Measurements from ENCODE around the gene NFIA. TPM values are rescaled to one million over a fixed set of nuclear protein-coding genes. Genes with fewer than 3 reads are reported as not detected.

Gene NFIA
- total and polyA plus RNA-seq, 2 donors (not counting 1 experiment from before 2014, with no cell fraction given): 0.28 to 0.54 TPM

- H3K4me2 ChIP-seq (replicated peaks; ENCODE audit: low read depth, low read length, poor library complexity, severe bottlenecking): no peak overlapping the region
- no peaks in the 10 kb centered on the region for H4K20me1 ChIP-seq (ENCODE audit: control insufficient read depth, insufficient read depth, low read length, poor library complexity, severe bottlenecking)
- CTCF ChIA-PET: no interaction called here
- H3K4me1 Mint-ChIP-seq: no peaks in the 10 kb centered on the region
- H3K27me3 Mint-ChIP-seq: no peaks in the 10 kb centered on the region
- H3K9me3 ChIP-seq (ENCODE audit: control extremely low read depth in 1 of 3, control insufficient read depth in 2 of 3, insufficient read depth in 1 of 3, low read length in 2 of 3): no peaks in the 10 kb centered on the region
- no peak overlapping the region for H2AFZ ChIP-seq (ENCODE audit: insufficient read depth, low read depth, low read length, poor library complexity, severe bottlenecking)
- ATAC-seq (ENCODE audit: low read depth) (no peak), DNase-seq (no peak)
- POLR2A ChIA-PET: no interaction called here
- no peaks in the 10 kb centered on the region for H3K79me2 ChIP-seq (ENCODE audit: control insufficient read depth, insufficient read depth, low read length)
- TF ChIP-seq EZH2 (IDR thresholded peaks at IDR 0.05; ENCODE audit: borderline replicate concordance, insufficient read depth, low read depth, low read length, poor library complexity, severe bottlenecking) (no peak), CTCF (IDR thresholded peaks at IDR 0.05) (no peak)
- intact Hi-C loops (cut with micrococcal nuclease): no loop called here
- 100% methylated on average over 3 of the region's 5 CpGs for WGBS (ENCODE audit: insufficient coverage)
- no peak overlapping the region for H3K27ac ChIP-seq (ENCODE audit: low read length in 2 of 2)
- H3K4me3 Mint-ChIP-seq: no peak overlapping the region
- H3K4me1 ChIP-seq (ENCODE audit: control insufficient read depth in 2 of 2, insufficient read depth in 2 of 2, low read length in 2 of 2): no peaks in the 10 kb centered on the region
- no peaks in the 10 kb centered on the region for H3K36me3 ChIP-seq (replicated peaks in 1 of 2; ENCODE audit: control extremely low read depth in 1 of 2, control insufficient read depth in 1 of 2, extremely low read depth in 1 of 2, insufficient read depth in 2 of 2, low read length in 1 of 2)
- H3K9me3 Mint-ChIP-seq (ENCODE audit: insufficient read depth): no peaks in the 10 kb centered on the region
- H3K27me3 ChIP-seq (replicated peaks in 1 of 4; ENCODE audit: control extremely low read depth in 1 of 4, control insufficient read depth in 3 of 4, insufficient read depth in 4 of 4, low read length in 3 of 4): no peaks in the 10 kb centered on the region
- H3K9ac ChIP-seq (ENCODE audit: low read length): no peak overlapping the region
- no peak overlapping the region for H3K27ac Mint-ChIP-seq
- H3K4me3 ChIP-seq (ENCODE audit: control extremely low read depth in 1 of 5, extremely low read depth in 1 of 5, insufficient read depth in 1 of 5, low read depth in 2 of 5, low read length in 4 of 5): no peak overlapping the region
These were observed 290.6 kb downstream of the NFIA start for GRCh38 chr1:61372944-61373343.

- Histone ChIP-seq H4K20me1 (ENCODE audit: control insufficient read depth, insufficient read depth, low read length, poor library complexity, severe bottlenecking) (no peaks in the 10 kb centered on the region), H3K9ac (ENCODE audit: low read length) (no peak overlapping the region), H3K27ac (ENCODE audit: low read length in 2 of 2) (no peak overlapping the region), H3K4me1 (ENCODE audit: control insufficient read depth in 2 of 2, insufficient read depth in 2 of 2, low read length in 2 of 2) (no peaks in the 10 kb centered on the region), H3K4me2 (replicated peaks; ENCODE audit: low read depth, low read length, poor library complexity, severe bottlenecking) (no peak overlapping the region), H3K36me3 (replicated peaks in 1 of 2; ENCODE audit: control extremely low read depth in 1 of 2, control insufficient read depth in 1 of 2, extremely low read depth in 1 of 2, insufficient read depth in 2 of 2, low read length in 1 of 2) (no peaks in the 10 kb centered on the region), H3K9me3 (ENCODE audit: control extremely low read depth in 1 of 3, control insufficient read depth in 2 of 3, insufficient read depth in 1 of 3, low read length in 2 of 3) (no peaks in the 10 kb centered on the region), H3K79me2 (ENCODE audit: control insufficient read depth, insufficient read depth, low read length) (no peaks in the 10 kb centered on the region), H3K27me3 (replicated peaks in 1 of 4; ENCODE audit: control extremely low read depth in 1 of 4, control insufficient read depth in 3 of 4, insufficient read depth in 4 of 4, low read length in 3 of 4) (no peaks in the 10 kb centered on the region), H2AFZ (ENCODE audit: insufficient read depth, low read depth, low read length, poor library complexity, severe bottlenecking) (no peak overlapping the region), H3K4me3 (ENCODE audit: control extremely low read depth in 1 of 5, extremely low read depth in 1 of 5, insufficient read depth in 1 of 5, low read depth in 2 of 5, low read length in 4 of 5) (no peak overlapping the region)
- DNase-seq (no peak), ATAC-seq (ENCODE audit: low read depth) (no peak)
- ChIA-PET POLR2A (no interaction called here), CTCF (no interaction called here)
- H3K9me3 Mint-ChIP-seq (ENCODE audit: insufficient read depth): no peaks in the 10 kb centered on the region
- intact Hi-C loops (cut with micrococcal nuclease): no loop called here
- H3K4me3 Mint-ChIP-seq: no peak overlapping the region
- H3K27me3 Mint-ChIP-seq: no peaks in the 10 kb centered on the region
- no peaks in the 10 kb centered on the region for H3K4me1 Mint-ChIP-seq
- H3K27ac Mint-ChIP-seq: no peak overlapping the region
- TF ChIP-seq EZH2 (IDR thresholded peaks at IDR 0.05; ENCODE audit: borderline replicate concordance, insufficient read depth, low read depth, low read length, poor library complexity, severe bottlenecking) (no peak), CTCF (IDR thresholded peaks at IDR 0.05) (no peak)
- WGBS (ENCODE audit: insufficient coverage): no CpG with 5 or more reads among the region's 1 CpG
These were observed 291.8 kb downstream of the NFIA start for GRCh38 chr1:61374156-61374555.

All from B cell (primary cell).